ENCODE results near the gene MTCL1. TPM values are rescaled to one million over a fixed set of nuclear protein-coding genes. Genes with fewer than 3 reads are reported as not detected.

Gene MTCL1
- total and polyA plus RNA-seq, 10 of the 15 experiments (the other 5 are each of a cell fraction or from before 2014, with no cell fraction given), result 0.03 to 0.36 (median 0.13) TPM; not detected in 4

DNA sequence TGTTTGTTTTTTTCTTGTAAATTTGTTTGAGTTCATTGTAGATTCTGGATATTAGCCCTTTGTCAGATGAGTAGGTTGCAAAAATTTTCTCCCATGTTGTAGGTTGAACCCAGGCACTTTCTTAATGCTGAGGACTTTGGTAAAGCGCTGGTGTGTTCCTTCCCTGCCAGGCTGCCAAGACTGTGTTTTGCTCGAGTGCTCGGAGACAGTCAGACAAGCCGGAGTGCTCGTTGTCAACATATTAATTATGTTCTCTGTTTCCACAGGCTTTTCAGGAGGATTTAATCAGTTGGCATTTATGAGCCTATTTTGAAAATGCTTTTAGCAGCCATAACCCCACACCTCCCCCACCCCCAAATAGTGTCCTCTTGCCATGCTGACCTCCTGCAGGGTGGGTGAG lies 6.4 kb downstream of the MTCL1 start (continued):
- no peak for TF ChIP-seq ETV6 (conservative IDR thresholded peaks at IDR 0.05 in 1 of 2, IDR thresholded peaks at IDR 0.05 in 1 of 2; ENCODE audit: borderline replicate concordance in 1 of 2, low read depth in 1 of 2)
- no peak for TF ChIP-seq SREBF2 (IDR thresholded peaks at IDR 0.05; ENCODE audit: low read length)

GRCh38 chr18:8713691-8714090 lies 8.3 kb downstream of the MTCL1 start:
- Histone ChIP-seq H3K4me2 (ENCODE audit: control insufficient read depth, insufficient read depth) (no peak overlapping the region), H3K27ac (ENCODE audit: control insufficient read depth, insufficient read depth) (no peak overlapping the region), H3K4me3 (no peak overlapping the region), H3K9me3 (replicated peaks; ENCODE audit: control insufficient read depth, insufficient read depth, low read length) (no peaks in the 10 kb centered on the region), H3K27me3 (replicated peaks in 1 of 2; ENCODE audit: control insufficient read depth in 2 of 2, insufficient read depth in 2 of 2, low read length in 1 of 2) (peaks cover 0 to under 1% of the 10 kb centered on the region in 2 experiments; a peak in 3 of 4 replicates), H4K20me1 (ENCODE audit: control insufficient read depth, insufficient read depth) (no peaks in the 10 kb centered on the region), H2AFZ (ENCODE audit: control insufficient read depth, low read depth, low read length) (no peak overlapping the region), H3K9ac (ENCODE audit: control insufficient read depth, insufficient read depth, low read length) (no peak overlapping the region), H3K79me2 (ENCODE audit: control insufficient read depth, insufficient read depth, low read length) (no peaks in the 10 kb centered on the region), H3K36me3 (ENCODE audit: control insufficient read depth in 2 of 2, insufficient read depth in 2 of 2, low read length in 1 of 2) (no peaks in the 10 kb centered on the region), H3K4me1 (ENCODE audit: control insufficient read depth, insufficient read depth, low read length) (no peaks in the 10 kb centered on the region)
- ChIA-PET RAD21 (ENCODE audit: unreplicated experiment) (no interaction called here), CTCF (interaction anchor here (1.0 to 1.1 kb wide), 2 partner anchors 17 to 274 kb away, joined by 3 read pairs; no protein-coding TSS in a partner anchor), SMC1A (ENCODE audit: uncharacterized antibody, unreplicated experiment) (no interaction called here), POLR2A (no interaction called here)
- BruUV-seq (replicated peaks), result no TSS peak
- ATAC-seq (no peak), DNase-seq (ENCODE audit: low read depth, low spot score) (no peak), FAIRE-seq (no peak)
- 54% methylated on average over 8 of the region's 8 CpGs for WGBS (ENCODE audit: insufficient coverage, insufficient replicate concordance, low lambda C conversion rate, missing lambda C conversion rate)
- in situ Hi-C loops (cut with MboI) (no loop called here), intact Hi-C loops (cut with micrococcal nuclease; ENCODE audit: unreplicated experiment) (no loop called here)
- no peak for TF ChIP-seq PBX3 (IDR thresholded peaks at IDR 0.05; ENCODE audit: insufficient replicate concordance, low read depth, low read length)
- TF ChIP-seq CREM (IDR thresholded peaks at IDR 0.05; ENCODE audit: low read depth), result no peak
- TF ChIP-seq HDAC2 (IDR thresholded peaks at IDR 0.05), result no peak
- no peak for TF ChIP-seq PKNOX1 (IDR thresholded peaks at IDR 0.05)
- TF ChIP-seq EED (IDR thresholded peaks at IDR 0.05; ENCODE audit: low read depth), result no peak
- no peak for TF ChIP-seq NFYB (IDR thresholded peaks at IDR 0.05; ENCODE audit: insufficient read depth, low read depth, low read length)
- no peak for TF ChIP-seq ASH2L (IDR thresholded peaks at IDR 0.05; ENCODE audit: borderline replicate concordance, low read depth)
- no peak for TF ChIP-seq PML (IDR thresholded peaks at IDR 0.05; ENCODE audit: low read length)
- TF ChIP-seq, protein P1, sequence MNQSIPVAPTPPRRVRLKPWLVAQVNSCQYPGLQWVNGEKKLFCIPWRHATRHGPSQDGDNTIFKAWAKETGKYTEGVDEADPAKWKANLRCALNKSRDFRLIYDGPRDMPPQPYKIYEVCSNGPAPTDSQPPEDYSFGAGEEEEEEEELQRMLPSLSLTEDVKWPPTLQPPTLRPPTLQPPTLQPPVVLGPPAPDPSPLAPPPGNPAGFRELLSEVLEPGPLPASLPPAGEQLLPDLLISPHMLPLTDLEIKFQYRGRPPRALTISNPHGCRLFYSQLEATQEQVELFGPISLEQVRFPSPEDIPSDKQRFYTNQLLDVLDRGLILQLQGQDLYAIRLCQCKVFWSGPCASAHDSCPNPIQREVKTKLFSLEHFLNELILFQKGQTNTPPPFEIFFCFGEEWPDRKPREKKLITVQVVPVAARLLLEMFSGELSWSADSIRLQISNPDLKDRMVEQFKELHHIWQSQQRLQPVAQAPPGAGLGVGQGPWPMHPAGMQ (IDR thresholded peaks at IDR 0.05; ENCODE audit: borderline replicate concordance), result no peak
- no peak for TF ChIP-seq SMC3 (IDR thresholded peaks at IDR 0.05; ENCODE audit: borderline replicate concordance, low read length)
- TF ChIP-seq, protein P2, sequence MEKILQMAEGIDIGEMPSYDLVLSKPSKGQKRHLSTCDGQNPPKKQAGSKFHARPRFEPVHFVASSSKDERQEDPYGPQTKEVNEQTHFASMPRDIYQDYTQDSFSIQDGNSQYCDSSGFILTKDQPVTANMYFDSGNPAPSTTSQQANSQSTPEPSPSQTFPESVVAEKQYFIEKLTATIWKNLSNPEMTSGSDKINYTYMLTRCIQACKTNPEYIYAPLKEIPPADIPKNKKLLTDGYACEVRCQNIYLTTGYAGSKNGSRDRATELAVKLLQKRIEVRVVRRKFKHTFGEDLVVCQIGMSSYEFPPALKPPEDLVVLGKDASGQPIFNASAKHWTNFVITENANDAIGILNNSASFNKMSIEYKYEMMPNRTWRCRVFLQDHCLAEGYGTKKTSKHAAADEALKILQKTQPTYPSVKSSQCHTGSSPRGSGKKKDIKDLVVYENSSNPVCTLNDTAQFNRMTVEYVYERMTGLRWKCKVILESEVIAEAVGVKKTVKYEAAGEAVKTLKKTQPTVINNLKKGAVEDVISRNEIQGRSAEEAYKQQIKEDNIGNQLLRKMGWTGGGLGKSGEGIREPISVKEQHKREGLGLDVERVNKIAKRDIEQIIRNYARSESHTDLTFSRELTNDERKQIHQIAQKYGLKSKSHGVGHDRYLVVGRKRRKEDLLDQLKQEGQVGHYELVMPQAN (conservative IDR thresholded peaks at IDR 0.05), result no peak
- TF ChIP-seq NFXL1 (IDR thresholded peaks at IDR 0.05; ENCODE audit: borderline replicate concordance), result no peak
- no peak for TF ChIP-seq GABPA (IDR thresholded peaks at IDR 0.05; ENCODE audit: low read depth)
- no peak for TF ChIP-seq POU2F2 (IDR thresholded peaks at IDR 0.05; ENCODE audit: borderline replicate concordance, low read depth, low read length)

All from GM12878 (cell line).